GM19238 (cell line): ENCODE data around the gene FSCN2.
A peak's percentile ranks its signal among the peaks of the same experiment; 100 is the strongest.

Experiments used
- DNase-seq: peaks from one replicate; pipeline ENCODE4 v3.0.0; 2011; ENCODE audit warnings: low spot score; ENCODE audit not compliant: insufficient read length

The FSCN2 gene

DNA sequence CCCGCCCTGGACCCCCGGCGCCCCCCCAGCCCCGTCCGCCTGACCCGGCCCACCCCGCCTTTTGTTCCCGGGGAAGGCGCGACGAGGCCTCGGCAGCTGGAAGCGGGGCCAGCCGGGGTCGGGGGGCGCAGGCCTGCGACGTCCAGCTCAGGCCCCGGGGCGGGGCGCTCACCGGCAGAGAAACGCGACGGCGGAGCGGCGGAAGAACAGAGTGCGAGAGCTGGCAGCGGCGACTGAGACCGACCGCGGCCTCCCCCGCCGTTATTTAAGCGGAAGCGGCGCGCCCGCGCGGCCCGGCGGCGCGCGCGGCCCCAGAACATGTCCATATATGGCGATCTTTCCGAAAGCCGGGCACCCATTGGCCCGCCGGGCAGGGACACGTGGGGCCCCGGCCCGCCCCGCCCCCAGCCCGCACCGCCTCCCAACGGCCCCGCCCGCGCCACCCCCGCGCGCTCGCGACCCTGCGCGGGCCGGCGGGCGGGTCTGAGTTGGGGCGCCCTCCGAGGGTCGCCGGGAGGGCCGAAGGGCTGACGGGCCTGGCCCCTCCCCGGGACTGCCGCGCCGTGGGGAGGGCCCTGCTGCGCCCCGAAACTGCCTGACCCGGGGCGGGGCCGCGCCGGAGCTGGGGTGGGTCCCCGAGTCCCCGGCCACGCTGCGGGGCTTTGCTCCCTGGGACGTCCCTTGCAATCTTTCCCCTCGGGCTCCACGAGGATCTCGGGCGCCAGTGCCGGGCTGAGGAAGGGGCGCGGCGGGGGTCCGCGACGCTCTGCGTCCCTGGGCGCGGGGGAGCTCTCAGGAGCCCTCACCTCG, 15.4 kb upstream of the FSCN2 start, which contains the start of gene ACTG1:
ACTG1 (minus strand) TSS at position 238 of the 810 bp plus-strand sequence. CDS start 445 bp downstream, outside the sequence.
- peak; percentile 92 for DNase-seq

DNA sequence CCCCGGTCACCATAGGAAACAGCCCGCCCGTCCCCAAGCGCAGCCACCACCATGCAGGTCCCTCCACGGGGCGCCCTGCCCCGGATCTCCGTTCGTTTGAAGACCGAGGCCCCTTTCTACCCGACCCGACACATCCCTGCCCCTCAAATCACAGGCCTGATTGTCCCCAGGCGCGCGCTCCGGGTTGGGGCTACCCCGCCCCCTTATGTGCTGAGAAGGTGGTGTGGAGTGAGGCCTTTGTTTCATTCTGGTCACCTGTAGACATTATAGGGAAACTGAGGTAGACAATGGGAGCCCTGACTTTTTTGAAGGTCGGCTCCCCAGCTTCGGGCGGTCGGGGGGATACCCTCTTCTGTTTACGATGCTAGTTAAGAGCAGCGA, 14.8 kb upstream of the FSCN2 start:
- DNase-seq: no peak

DNA sequence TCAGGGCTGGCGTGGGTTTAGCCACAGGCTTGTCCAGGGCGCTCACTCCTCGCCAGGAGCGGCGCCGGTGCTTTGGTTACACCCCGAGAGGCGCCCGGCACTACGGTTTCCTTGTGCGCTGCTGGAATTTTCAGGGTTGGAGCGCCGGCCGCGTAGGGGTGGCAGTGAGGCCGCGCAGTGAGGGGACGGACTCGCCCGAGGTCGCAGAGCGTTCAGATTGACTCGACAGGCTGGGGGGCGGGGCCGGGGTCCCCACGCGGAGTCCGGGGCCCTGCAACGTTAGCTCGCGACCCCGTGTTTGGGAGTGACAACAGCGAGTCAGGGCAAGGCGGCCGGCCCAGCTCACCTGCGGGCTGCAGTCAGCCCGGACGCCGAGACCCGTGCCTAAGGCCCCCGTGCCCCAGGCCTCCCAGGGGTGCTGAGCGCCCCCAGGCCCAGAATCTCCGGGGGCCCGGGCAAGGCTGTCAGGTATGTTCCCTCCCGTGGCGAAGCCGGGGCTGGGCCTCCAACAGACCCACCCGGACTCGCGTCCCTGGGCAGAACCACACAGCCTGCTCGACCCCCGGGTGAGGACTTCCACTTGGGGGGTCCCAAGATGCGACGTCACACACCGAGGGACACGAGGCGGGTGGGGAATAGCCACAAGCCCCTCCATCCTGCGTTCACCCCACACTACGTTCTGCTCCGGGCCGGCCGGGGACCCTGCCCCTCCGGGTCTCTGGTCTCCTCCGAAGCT, 14.3 kb upstream of the FSCN2 start:
- no peak for DNase-seq

DNA sequence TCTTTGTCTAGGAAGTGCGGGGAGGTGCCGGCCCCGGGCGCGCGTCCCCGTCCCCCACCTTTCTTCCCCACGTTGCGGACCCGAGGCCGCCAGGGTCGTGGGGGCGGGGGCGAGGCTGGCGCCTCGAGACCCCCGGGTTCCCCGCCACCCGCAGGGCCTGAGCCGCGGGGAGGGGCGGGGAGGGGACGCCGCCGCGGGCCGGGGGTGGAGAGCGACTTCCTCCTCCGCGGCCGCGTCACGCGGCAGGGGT, 13.8 kb upstream of the FSCN2 start:
- no peak for DNase-seq

DNA sequence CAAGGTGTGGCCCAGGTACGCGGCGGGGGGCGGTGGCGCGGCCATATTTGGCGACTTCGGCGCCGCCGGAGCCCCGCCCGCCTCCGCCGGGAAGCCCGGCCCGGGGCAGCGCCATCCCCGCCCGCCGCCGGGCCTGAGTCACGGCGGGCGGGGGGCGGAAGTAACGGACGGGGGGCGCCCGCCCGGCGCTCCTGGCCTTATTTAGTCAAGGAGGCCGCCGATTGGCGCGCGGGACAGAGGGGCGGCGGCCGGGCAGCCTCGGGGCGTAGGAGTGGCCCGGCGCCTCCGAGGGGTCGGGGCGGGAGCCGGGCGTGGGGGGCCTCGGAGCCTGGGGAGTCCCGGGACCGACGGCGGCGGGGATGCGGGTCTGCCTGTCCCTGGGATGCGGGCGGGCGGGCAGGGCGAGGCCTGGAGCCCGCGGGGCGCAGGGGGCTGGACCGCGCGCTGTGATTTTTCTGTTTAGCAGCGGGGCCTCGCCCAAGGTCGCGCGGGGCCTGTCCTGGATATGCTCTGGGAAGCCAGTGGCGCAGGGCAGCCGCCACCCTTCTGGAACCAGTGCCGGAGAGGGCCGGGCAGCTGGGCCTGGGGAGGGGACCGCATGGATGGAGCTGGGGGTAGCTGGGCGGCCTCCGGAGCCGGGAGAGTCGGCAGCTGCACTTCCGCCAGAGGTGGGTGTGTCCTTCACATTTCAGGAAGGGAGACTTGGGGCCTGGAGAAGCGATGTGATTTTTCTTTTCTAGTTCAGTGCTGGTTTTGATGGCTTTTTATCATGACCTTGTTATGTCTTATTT, 13.2 kb upstream of the FSCN2 start:
- DNase-seq: peak; percentile 61

DNA sequence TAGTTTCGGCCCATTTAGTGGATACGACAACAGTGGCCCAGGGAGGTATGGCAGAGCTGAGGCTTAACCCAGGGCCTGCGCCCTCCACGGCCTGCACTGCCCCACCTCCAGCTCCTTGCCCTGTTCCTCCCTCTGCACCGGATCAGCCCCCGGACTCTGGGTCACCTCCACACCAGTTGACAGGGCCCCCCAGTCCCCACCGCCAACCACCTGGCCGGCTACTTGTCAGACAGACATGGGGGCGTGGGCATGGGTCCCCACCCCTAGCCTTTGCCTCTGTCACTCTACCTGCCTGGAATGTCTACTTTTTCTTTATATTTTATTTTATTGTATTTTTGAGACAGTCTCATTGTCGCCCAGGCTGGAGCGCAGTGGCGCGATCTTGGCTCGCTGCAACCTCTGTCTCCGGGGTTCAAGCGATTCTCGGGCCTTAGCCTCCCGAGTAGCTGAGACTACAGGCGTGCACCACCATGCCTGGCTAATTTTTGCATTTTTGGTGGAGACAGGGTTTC, 12.6 kb upstream of the FSCN2 start:
- no peak for DNase-seq

DNA sequence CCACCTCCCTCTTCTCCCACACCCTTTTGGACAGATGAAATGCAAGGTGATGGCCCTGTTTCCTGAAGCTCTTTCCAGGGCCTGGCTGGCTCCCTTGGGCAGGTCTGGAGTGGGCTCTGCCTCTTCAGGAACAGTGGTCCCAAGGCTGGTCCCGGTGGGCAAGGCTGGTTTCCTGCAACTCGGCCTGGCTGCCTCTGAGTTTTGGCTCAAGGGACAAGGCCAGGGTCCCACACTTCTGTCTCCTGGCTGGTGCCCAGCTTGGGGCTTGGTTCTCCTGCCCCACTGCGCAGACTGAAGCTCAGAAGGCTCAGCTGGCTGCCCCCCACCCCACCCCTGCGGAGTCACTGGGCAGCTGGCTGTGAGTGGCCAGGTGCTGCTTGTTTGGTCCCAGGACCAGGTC, 11.7 kb upstream of the FSCN2 start:
- DNase-seq: no peak

DNA sequence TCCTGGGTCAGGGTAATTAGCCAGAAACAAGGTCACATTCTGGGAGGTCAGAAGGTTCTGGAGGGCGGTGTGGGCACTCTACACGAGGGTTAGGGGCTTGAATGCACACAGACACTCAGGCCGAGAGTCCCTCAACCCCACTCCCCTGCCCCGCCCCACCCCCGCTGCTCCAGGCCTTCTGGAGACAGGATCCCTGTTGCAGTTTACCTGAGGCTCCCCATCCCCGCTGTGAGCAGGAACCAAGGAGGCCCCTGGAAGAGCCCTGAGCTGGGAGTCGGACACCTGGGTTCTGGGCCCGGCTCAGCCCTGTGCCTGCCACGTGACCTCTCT, 11.2 kb upstream of the FSCN2 start:
- no peak for DNase-seq

DNA sequence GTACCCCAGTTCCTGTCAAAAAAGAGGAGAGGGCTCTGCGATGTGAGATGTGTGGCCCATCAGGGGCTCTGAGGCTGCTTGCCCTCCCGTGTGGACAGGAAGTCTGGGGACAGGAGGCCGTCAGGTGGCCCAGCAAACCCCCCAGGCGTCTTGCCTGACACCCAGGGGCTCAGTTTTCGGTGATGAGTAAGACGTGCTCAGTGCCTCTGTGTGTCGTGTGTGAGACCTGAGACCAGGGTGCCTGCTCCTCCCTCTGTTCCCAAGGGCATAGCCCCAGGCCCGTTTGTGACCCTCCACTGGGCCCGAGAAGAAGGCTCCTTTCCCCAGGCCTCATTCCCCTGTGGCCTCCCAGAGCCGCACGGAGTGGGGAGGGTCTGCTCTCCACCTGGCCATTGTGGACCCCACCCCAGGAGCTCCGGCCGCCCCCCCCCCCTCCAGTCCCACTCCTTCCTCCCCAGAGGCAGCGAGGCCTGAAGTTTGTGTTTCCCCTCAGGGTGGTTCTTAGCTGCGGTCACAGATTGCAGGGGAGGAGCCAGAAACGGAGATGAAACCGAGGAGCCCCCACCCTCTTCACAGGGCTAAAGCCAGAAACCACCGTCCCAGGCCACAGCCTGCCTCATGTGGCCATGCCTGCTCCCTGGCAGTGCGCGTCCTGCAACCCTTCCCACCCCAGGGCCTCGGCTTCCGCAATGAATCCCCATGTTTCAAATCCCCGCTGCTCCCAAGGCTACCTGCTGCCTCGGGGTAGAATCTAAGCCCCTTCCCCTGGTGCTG, 10.7 kb upstream of the FSCN2 start:
- peak; percentile 92 for DNase-seq

DNA sequence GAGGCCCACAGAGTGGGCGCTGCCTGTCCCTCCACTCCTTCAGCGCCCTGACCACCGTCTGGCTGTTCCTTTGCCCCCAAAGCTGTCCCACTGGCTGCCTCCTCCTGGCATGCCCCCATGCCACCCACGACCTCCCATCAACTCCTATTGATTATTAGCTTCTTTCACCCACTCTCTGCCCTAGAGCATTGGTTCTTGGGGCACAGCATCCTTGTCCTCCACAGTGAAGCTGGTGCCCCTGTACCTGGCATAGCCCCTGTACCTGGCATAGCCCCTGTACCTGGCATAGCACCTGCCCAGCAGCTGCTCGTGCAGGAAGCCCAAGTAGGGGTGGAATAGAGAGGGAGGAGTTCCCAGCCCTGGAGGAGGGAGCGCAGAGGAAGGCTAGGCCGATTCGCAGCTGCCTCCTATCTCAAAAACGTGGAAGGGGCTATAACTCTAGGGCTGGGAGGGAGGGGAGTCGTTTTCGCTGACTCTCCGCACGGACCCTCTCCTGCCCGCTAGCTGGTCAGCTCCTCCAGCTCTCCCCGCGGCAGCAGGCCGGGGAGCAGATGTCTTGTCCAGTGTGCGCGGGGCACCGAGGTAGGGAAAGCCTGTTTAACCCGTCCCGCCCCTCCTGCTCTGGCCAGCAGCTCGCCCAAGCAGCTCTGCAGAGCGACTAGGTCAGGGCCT, 9.9 kb upstream of the FSCN2 start:
- DNase-seq: no peak

DNA sequence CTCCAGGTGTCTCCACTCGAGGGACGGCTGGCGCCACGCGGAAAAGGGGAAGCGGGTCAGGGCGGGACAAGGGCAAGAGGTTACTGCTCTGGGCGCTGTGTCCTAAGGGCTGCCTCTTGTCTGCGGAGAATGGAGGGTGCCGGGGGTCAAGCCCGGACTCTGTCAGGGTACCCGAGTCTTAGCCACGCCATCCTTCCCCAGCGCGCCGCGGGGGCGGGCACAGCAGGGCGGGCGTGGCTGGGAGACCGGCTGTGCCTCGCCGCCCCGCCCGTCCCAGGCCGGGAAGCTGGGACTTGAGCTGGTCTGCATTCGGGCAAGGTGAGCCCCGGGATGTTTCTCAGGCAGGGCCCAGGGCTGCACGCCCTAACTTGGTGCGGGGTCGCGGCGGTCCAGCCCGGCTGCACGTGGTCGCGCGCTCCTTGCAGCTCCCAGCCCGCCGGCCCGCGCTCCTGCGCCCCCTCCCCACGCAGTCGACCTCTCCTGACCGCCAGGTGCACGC, 9.3 kb upstream of the FSCN2 start:
- no peak for DNase-seq

DNA sequence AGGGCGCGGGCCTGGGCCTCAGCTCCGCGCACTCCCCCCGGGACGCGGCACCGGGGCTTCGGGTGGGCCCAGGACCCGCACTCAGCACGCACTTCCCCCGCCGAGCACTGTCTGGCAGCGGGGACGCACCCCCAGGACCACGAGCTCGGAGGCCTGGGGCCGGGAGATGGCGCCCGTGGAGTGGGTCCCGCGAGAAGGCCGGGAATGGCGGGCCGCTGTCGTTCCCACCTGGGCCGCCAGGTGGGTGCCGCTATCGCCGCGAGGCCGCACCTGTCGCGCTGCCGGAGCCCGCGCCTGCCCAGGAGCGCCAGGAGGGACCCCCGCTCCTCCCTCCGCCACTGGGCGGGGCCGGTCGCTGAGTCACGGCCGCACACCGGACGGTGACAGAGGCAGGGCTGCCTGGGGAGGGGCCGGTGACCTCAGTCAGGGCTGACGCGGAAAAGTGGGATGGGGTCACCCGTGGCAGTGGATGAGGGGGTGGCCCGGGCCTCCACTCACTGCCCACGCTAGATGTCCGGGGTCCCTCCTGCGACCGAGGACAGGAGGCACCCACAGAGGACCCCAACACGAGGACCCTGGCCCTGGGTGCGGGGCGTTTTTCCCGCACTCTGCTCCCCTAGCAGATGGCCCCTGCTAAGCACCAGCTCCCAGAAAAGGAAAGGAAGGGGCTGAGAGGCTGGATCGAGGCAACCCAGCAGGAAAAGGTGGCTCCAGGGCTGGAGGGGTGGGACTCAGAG, 8.7 kb upstream of the FSCN2 start:
- peak; percentile 74 for DNase-seq

DNA sequence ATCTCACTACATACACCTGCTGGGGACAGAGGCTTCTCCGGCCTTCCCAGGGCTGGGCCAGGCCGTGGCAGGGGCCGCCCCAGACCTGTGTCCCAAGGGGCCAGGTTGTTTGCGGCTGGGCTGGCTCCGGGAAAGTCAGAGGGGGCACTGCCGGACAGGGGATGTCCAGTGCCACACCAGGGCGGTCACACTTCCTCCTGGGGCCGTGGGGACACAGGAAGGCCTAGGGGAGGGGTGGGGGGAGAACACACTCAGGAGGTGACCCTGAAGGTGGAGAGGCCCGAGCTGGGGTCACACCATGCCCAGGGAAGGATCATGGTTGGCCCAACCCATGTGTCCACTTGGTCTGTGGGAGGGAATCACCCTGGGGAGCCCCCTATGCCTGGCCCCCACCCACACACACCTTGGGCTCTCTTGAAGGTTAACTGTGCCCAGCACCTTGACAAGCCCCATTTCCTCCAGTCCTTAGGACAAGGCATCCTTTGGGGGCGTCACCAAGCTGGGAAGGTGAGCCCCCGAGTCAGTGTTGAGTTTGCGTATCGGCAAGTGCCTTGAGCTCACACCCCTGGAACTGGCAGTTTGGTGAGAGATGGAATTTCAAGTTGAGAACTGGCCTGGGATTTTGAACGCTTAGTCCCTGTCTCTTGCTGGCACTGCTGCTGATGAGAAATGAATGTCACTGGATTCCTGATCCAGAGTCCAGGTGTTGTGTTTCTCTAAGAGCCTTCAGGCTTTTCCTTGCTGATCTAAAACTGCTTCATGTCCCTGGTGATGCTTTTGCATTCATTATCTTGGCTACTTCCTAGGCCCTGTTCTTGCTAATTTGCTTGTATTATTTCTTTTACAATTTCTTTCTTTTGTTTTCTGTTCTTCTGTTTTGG, 7.9 kb upstream of the FSCN2 start:
- DNase-seq: no peak

DNA sequence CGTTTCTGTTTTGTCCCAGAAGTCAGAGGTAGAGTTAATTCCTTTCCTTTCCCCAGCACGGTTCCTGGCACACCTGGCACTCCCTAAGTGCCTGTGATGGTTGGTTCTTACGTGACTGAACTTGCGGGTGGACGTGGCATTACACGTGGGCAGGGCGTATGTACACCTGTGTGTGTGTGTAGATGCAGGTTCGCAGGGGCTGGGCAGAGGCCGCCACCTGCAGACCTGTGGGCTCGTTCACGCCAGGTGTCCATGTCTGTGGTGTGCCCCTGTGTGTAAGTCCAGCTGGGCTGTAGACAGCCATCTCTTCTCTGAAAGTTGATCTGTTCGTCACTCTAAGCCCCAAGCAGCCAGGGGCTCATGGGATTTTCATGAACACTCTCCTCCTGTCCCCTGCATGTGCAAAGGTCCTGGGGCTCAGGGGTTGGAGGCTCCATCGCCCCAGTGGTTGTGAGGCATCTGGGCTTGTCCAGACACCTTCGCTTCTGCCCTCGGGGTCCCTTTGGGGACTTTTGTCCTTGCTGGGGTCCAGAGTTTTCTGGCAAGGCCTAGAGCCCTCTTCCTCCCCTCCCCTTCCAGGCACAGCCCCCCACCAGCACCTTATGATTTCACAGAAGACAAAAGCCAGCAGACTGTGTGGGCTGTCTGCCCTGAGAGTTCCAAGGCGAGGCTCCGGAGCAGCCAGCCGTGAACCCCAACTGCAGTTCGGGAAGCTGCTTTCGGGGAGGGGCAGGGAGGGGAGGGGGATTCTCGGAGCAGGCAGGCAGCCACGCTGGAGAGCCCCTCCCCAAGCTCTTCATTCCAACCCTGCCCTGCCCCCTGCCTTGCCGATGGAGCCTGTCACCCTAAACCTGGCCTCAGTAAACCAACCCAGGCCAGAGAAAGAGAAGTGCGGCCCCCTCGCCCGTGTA, 5.4 kb upstream of the FSCN2 start:
- no peak for DNase-seq

DNA sequence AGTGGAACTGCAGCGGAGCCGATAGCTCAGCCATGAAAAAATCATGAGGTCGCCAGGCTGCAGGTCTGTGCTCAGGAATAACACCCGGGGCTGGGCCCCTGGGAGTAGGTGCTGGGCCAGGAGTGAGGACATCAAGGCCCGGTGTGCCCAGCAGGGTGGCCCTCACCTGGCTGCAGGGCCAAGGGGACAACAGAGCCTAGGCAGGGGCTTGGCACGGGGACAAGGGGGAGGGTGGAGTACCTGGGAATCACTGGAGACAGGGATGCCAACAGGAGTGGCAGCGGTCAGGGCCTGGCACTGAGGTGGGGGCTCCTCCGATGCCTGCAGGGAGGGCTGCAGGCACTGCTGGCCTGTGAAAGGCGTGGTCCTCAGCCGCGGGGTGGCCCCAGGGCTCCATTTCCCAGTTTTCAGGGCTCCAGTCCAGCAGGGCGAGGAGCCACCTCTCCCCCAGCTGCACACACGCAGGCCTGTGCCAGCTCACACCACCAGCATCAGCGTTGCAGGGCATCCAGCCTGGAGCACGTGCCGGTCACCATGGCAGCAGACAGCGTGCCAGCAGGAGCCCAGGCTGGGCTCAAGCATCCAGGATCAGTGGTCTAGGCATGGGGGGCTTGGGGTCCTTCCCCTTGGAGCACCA, 4.7 kb upstream of the FSCN2 start:
- no peak for DNase-seq

DNA sequence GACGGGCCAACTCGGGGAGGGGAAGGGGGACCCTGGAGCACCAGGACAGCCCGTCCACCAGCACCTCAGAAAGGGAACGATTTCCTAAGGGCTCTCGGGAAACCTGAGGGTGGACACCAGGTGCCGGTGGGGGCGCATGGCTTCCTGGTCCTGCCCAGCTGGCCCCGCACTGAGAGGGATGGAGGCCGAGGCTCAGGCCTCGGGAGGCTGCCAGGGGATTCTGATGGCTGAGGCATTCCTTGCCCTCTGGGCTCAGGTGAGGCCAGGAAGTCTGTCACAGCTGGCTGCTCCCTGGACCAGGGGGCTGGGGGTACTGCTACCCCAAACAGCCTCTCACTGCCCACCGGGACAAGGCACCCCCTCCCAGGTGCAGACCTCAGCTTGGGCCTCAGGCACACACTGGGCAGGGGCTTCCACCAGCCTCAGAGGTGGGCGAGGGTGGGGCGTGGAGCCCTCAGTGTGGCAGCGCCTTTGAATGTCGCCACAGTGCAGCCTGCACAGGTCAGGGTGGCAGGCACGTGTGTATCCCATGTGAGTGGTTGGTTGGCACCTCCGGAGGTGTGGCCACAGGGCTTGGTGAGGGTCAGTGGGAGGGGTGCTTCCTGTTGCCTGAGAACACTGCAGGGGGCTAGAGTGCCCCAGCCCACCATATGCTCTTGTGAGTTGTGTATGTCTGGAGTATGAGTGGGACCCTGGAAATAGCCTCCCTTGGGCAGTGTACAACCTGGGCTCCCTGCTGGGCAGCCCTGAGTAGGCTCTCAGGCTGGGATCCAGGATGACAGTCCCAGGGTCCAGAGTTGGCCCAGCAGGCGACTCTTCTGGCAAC, 3.9 kb upstream of the FSCN2 start:
- DNase-seq: no peak

DNA sequence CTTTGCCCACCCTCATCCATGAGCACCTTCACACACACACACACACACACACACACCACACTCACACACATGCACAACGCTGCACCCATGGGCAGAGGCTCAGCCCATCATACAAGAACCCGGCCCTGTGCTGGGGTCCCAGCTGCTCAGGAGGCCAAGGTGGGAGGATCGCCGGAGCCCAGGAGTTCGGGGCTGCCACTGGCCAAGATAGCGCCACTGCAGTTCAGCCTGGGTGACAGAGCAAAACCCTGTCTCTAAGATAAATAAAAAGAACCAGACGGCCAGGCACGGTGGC, 3.4 kb upstream of the FSCN2 start:
- DNase-seq: no peak
